ENCODE measurements around the gene SPATA31D4.

DNA sequence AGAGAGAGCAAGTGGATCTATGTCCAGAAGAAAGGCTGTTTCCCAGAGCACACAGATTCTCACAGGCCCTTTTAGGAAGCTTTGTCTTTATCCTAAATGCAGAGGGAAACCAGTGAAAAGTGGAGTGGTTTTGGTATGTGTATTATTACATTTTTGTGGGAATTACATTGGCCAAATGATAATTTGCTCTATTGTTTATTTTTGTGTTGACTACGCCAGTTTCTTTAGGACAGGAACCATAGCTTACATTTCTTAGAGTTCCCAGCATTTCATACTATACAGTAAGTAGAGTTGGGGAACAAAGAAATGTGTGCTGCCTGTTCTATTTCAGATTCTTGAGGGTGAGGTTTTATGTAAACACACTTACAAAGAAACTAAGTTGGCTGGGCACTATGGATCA lies 29.4 kb upstream of the SPATA31D4 start:
- TF ChIP-seq, protein P1, sequence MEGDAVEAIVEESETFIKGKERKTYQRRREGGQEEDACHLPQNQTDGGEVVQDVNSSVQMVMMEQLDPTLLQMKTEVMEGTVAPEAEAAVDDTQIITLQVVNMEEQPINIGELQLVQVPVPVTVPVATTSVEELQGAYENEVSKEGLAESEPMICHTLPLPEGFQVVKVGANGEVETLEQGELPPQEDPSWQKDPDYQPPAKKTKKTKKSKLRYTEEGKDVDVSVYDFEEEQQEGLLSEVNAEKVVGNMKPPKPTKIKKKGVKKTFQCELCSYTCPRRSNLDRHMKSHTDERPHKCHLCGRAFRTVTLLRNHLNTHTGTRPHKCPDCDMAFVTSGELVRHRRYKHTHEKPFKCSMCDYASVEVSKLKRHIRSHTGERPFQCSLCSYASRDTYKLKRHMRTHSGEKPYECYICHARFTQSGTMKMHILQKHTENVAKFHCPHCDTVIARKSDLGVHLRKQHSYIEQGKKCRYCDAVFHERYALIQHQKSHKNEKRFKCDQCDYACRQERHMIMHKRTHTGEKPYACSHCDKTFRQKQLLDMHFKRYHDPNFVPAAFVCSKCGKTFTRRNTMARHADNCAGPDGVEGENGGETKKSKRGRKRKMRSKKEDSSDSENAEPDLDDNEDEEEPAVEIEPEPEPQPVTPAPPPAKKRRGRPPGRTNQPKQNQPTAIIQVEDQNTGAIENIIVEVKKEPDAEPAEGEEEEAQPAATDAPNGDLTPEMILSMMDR (conservative IDR thresholded peaks at IDR 0.05; ENCODE audit: low read length): no peak
- TF ChIP-seq EZH2phosphoT487 (IDR thresholded peaks at IDR 0.05; ENCODE audit: borderline replicate concordance, low read depth, low read length): no peak
